HG02759 (cell line): ENCODE measurements around the gene SNF8.
A peak's percentile ranks its signal among the peaks of the same experiment; 100 is the strongest.

ENCODE experiments used
- ATAC-seq: cut with Tn5 transposase; IDR thresholded peaks from one replicate; pipeline ENCODE4 v1.9.1; 2021; ENCODE audit warnings: mild to moderate bottlenecking, moderate library complexity; ENCODE audit not compliant: unreplicated experiment

Gene SNF8

DNA sequence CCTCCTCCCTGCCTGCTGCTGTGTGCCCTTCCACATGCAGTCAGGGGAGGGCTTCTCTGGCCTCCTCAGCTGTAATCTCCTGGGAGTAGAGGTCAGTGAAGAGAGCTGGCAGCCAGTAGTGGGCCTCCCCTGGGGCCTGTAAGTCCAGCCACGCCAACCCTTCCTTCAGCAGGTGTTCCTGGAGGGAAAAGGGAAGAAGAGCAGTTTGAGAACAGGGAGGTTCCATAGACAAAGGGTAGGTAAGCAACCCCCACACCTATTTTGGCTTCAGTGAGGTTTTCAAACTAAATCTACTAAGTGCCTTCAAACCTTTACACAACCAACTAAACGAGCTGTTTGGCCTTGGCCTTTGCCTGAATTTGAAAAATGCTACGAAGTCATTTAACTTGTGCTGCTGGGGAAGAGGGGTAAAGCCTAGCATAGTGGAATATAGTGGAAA is 14.2 kb downstream of the SNF8 start:
- ATAC-seq = no peak

DNA sequence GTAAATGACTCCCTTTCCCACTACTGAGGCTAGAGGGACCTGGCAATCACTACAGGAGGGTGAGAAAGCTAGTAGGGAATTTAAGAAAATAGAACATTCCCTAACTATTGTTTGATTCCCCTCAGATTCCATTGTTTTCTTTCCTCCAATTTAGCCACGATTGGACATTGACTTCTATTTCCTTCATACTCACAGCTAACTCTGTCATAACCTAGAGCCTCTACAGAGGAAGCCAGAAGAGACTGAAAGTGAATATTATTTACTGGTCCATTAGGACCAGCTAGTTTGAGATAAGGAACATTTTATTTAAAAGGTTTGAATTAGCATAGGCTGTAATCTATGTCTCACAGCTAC is 14.9 kb downstream of the SNF8 start:
- no peak for ATAC-seq

GRCh38 chr17:48928876-48929811 is 15.5 kb downstream of the SNF8 start:
- no peak for ATAC-seq

DNA sequence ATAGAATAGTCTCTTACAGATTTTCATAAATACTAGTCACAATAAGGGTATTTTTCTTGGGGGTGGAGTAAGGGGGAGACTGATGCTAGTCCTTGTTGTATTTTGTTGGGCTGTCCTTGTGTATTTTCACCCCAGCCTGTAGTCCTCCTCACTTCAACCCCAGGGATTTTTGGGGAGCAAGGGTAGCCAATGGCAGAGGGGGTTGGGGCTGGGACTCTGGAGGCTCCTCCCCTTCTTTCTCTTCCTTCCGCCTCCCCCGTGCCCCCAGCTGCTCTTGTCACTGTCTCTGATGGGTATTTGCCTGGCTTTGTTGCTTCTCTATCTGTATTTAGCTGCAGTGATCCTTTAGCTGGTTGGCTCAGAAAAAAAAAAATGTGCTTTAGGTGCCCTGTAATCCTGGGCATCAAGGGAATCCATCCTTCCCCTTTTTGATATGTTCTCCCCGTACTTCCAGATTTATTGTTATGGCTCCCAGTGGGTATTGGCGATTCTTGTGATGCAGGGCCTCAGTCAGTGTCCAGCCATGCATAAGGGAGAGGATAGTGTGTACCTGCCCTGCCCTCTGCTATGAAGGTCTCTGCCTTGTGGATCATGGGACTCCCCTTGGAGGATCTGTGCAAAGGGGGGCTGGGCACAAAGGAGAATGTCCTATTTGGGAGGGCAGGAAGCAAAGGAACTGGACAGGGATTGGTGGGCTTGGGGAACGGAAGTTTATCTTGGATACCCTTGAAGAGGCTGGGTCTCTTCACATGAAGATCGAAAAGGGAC is 16.5 kb downstream of the SNF8 start:
- ATAC-seq = no peak

GRCh38 chr17:48925991-48926342 is 18.7 kb downstream of the SNF8 start:
- no peak for ATAC-seq

GRCh38 chr17:48925251-48925990 is 19.2 kb downstream of the SNF8 start:
- ATAC-seq = no peak

GRCh38 chr17:48915459-48916282 is 29.0 kb downstream of the SNF8 start:
- ATAC-seq = peak; percentile 78

DNA sequence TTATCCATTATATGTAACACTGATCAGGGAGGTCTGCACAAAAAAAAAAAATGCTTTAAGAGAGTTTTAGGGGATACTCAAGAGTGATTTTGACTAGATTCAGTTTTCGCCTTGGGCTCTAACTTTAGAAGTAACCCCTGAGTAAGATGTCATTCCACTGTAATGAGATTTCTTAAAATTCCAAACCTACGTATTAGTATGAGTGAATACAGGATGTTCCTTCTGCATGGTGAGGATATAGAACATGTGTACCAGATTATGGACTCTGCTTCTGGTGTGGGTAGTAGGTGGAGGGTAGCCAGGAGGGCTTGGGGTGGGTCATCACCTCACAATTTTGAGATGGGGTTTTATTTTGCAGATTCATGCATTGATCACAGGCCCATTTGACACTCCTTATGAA is 32.2 kb downstream of the SNF8 start:
- no peak for ATAC-seq

DNA sequence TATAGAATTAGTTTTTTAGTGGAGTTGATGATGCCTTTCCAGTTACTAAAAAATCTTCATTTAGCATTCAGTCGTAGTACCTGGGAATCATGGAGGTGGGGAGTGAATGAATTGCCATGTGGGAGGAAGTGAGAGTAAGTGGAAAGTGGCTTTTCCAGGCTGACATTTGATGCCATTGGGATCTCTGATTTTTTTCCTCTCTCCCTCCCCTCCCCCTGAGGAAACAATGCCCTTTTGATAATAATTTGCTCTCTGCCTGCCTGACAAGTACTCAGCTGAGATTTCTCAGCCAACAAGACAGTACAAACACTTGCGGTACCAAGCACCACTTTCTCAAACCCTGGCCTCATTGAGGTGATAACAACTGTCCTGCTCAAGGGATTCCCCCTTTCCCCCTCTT is 34.3 kb downstream of the SNF8 start:
- ATAC-seq = no peak

GRCh38 chr17:48909783-48910182 is 34.9 kb downstream of the SNF8 start:
- no peak for ATAC-seq

DNA sequence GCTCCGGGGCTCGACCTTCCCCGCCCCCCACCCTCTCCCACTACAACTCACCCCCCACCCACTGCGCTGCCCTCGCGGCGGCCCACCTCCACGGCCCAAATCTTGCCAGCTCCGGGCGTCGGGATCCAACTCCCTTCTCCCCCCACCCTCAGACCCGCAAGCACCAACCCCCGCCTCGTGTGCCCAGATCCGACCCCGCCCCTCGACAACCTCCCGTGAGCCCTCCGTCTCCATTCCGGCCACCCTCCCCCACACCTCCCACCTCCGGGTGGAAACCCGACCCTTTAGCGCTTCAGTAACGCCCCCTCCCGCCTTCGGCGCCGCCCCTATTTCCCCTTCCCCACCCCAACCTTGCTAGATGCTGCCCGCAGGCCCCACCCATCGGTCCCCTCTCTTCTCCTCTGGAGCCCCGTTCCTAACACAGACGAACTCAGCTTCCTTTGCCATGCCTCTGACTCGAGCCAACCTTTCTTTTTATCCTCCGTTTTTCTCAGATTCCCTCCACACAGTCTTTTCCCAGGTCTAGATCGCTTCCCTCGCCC is 35.7 kb downstream of the SNF8 start:
- ATAC-seq = peak; percentile 37

GRCh38 chr17:48908047-48908843 is 36.4 kb downstream of the SNF8 start, which contains the start of gene UBE2Z:
UBE2Z (plus strand) TSS chr17:48908407; CDS start chr17:48908504, 97 bp downstream.
- peak; percentile 82 for ATAC-seq

GRCh38 chr17:48907713-48908046 is 37.0 kb downstream of the SNF8 start:
- ATAC-seq = no peak

GRCh38 chr17:48905987-48906515 is 38.6 kb downstream of the SNF8 start:
- ATAC-seq = no peak

GRCh38 chr17:48904428-48904827 is 40.2 kb downstream of the SNF8 start:
- no peak for ATAC-seq

GRCh38 chr17:48903401-48903800 is 41.2 kb downstream of the SNF8 start:
- no peak for ATAC-seq

DNA sequence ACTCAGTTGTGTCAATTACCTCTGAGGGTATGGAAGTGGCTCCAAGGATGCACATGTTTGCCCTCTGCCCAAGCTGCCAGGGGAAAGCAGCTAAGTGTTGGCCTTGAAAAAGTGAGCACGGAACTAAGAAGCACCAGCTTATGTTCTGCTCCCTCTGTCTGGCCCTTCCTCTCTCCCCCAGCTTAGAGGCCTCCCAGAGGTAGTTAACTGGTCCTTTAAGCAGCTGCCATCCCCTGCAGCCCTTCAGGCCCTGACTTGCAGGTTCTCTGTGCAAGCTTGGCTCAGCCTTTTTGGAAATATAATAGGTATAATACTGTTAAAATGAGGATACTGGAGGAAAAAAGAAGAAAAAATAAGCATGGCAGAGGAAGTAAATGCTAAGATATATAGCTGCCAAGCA is 43.4 kb downstream of the SNF8 start:
- ATAC-seq = no peak

GRCh38 chr17:48894886-48895285 is 49.8 kb downstream of the SNF8 start:
- no peak for ATAC-seq
